RWPE2 (cell line): ENCODE measurements around the gene TPSD1.

Experiments
- ATAC-seq: fragments of 200-7000 bp; cut with Tn5 transposase; 3 replicates; pipeline ENCODE4 v1.9.1; 2021; ENCODE audit warnings: low read depth
- DNase-seq: peaks from one replicate; pipeline ENCODE4 v3.0.0-alpha.2; 2020; ENCODE audit warnings: low spot score
- H3K27ac ChIP-seq: fragments of 450-650 bp; 2 replicates; pipeline ENCODE4 v1.5.1; 2017; ENCODE audit warnings: mild to moderate bottlenecking; ENCODE audit not compliant: poor library complexity, severe bottlenecking
- H3K27me3 ChIP-seq: fragments of 250-450 bp; sonication (Bioruptor Pico); 2 replicates; pipeline ENCODE4 v1.5.1; 2021; ENCODE audit warnings: mild to moderate bottlenecking, moderate library complexity; ENCODE audit not compliant: insufficient read depth, poor library complexity, severe bottlenecking
- H3K36me3 ChIP-seq: fragments of 250-450 bp; sonication (Bioruptor Pico); 2 replicates; pipeline ENCODE4 v1.5.1; 2020; ENCODE audit warnings: low read depth, mild to moderate bottlenecking, moderate library complexity
- H3K4me1 ChIP-seq: fragments of 250-450 bp; sonication (Bioruptor Pico); 2 replicates; pipeline ENCODE4 v1.5.1; 2021; ENCODE audit warnings: mild to moderate bottlenecking, moderate library complexity; ENCODE audit not compliant: insufficient read depth, poor library complexity, severe bottlenecking
- H3K4me3 ChIP-seq: fragments of 250-450 bp; sonication (Bioruptor Pico); 2 replicates; pipeline ENCODE4 v1.5.1; 2021; ENCODE audit warnings: mild to moderate bottlenecking, moderate library complexity; ENCODE audit not compliant: severe bottlenecking
- H3K9me3 ChIP-seq: fragments of 250-450 bp; sonication (Bioruptor Pico); 2 replicates; pipeline ENCODE4 v1.5.1; 2021; ENCODE audit warnings: mild to moderate bottlenecking, moderate library complexity; ENCODE audit not compliant: severe bottlenecking
- TF ChIP-seq, protein P1 (sequence below): fragments of 450-650 bp; IDR thresholded peaks from one replicate; pipeline ENCODE4 v1.5.1; 2017; ENCODE audit warnings: mild to moderate bottlenecking, moderate library complexity; ENCODE audit not compliant: poor library complexity, severe bottlenecking

The TPSD1 gene

DNA sequence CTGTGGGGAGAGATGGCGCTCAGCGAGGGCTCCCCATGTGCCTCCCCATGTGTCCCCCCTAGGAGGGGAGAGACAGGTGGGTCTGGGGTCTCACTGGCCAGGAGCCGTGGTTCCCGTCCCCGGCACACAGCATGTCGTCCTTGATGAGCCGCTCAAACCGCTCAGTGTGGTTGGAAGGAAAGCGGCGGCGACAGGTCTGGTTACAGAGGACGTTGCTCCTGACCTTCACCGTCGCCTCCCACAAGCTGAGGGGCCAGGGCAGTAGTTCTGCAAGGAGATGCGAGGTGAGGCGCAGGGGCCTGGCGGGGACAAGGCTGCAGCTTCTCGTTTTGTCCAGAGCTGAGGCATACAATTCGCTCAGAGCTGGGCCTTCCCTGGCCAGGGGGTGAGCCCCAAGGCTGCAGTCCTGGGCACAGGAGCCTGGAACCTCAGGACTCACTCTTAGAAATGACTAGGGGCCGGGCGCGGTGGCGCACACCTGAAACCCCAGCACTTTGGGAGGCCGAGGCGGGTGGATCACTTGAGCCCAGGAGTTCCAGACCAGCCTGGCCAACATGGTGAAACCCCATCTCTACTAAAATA lies 30.7 kb downstream of the TPSD1 start:
- TF ChIP-seq, protein P1, sequence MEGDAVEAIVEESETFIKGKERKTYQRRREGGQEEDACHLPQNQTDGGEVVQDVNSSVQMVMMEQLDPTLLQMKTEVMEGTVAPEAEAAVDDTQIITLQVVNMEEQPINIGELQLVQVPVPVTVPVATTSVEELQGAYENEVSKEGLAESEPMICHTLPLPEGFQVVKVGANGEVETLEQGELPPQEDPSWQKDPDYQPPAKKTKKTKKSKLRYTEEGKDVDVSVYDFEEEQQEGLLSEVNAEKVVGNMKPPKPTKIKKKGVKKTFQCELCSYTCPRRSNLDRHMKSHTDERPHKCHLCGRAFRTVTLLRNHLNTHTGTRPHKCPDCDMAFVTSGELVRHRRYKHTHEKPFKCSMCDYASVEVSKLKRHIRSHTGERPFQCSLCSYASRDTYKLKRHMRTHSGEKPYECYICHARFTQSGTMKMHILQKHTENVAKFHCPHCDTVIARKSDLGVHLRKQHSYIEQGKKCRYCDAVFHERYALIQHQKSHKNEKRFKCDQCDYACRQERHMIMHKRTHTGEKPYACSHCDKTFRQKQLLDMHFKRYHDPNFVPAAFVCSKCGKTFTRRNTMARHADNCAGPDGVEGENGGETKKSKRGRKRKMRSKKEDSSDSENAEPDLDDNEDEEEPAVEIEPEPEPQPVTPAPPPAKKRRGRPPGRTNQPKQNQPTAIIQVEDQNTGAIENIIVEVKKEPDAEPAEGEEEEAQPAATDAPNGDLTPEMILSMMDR, result no peak
- no peaks in the 10 kb centered on the region for H3K9me3 ChIP-seq
- no peak overlapping the region for H3K27ac ChIP-seq
- no peaks in the 10 kb centered on the region for H3K36me3 ChIP-seq
- peaks cover 59% of the 10 kb centered on the region for H3K27me3 ChIP-seq
- H3K4me3 ChIP-seq, result no peak overlapping the region
- ATAC-seq (no peak), DNase-seq (peak; percentile 55)
- no peaks in the 10 kb centered on the region for H3K4me1 ChIP-seq

DNA sequence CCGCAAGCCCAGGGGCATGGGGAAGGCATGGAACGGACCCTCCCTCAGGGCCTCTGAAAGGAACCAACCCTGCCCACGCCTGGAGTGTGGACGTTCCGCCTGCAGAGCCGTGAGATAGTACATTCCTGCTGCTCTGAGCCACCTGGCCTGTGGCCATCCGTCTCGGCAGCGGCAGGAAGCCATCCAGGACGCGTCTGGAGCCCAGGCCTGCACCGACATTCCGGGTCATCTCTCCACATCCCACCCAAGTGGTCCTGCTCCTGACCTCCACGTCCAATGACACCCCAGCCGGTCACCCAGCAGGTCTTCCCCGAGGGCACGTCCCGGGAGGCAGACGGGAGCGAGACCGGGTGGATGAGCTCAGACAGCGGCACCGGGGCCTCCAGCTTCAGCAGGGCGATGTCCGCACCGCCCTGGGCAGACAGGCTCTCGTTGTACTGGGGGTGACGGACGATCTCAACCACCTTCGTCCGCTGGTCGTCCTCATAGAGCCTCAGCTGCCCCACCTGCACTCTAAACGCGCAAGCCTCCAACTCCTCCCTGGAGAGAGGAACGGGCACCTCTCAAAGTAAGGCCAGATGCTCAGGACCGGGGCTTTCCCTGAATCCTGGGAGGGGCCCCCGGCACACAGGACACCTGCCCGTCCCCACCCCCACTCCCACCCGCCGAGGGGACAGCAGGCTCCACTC lies 32.3 kb downstream of the TPSD1 start:
- H3K9me3 ChIP-seq, result no peaks in the 10 kb centered on the region
- TF ChIP-seq, protein P1, result no peak
- DNase-seq (peak; percentile 61), ATAC-seq (no peak; the same call in 2 of the 3 replicates)
- H3K4me3 ChIP-seq, result no peak overlapping the region
- no peaks in the 10 kb centered on the region for H3K4me1 ChIP-seq
- H3K27ac ChIP-seq, result no peak overlapping the region
- H3K36me3 ChIP-seq, result no peaks in the 10 kb centered on the region
- peaks cover 59% of the 10 kb centered on the region for H3K27me3 ChIP-seq

DNA sequence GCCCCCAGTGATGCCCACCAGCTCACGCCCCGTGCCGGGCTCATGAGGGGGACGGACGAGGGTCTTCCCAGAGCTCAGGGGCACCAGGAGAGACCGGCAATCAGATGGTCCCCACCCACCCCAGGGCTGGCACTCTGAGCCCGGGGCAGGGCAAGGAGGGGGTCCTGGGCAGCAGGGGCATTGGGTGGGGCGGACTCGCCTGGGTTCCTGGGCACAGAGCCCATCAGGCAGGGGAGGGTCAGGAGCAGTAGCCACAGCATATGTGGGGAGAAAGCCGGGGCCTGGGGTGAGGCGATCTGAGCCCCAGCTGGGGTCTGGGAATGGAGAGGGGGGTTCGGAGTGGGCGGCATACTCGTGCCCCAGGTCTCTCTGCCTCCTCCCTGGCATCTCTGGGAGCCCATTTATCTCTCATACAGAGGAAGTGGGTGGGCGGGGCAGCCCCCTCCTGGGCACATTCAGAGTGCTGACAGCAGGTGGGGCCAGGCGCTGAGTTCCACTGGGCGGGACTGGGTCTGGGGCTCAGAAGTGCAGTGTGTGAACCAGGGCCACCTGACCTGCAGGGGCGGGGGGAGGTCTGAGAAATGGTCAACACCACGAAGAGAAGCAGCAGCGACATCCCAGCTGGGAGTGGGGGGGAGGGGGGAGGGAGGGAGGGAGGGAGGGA lies 33.1 kb downstream of the TPSD1 start:
- TF ChIP-seq, protein P1, result no peak
- H3K4me3 ChIP-seq, result no peak overlapping the region
- no peak for ATAC-seq
- H3K27me3 ChIP-seq, result peaks cover 59% of the 10 kb centered on the region
- DNase-seq, result peak; percentile 47
- H3K9me3 ChIP-seq, result no peaks in the 10 kb centered on the region
- no peaks in the 10 kb centered on the region for H3K4me1 ChIP-seq
- H3K27ac ChIP-seq, result no peak overlapping the region
- no peaks in the 10 kb centered on the region for H3K36me3 ChIP-seq

DNA sequence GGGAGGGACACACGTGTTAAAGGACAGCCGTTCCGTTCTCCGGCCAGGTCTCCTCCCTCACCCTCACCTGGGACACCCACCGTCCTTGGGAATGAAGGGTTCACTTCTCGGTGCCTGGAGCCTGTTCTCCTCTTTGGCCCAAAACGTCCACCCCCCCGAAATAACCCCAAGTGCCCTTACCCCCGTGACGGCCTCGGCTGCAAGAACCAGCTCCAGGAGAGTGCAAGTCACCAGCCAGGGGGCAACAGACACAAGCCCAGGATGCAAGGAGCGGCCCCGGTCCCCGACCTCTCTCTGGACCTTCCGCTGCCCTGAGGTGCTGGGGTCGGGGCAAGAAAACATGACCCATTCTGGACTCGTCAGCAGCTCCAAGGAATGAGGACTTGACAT lies 33.6 kb downstream of the TPSD1 start:
- no peak overlapping the region for H3K4me3 ChIP-seq
- H3K27me3 ChIP-seq, result peaks cover 55% of the 10 kb centered on the region

More for the DNA sequence above, 33.6 kb downstream of the TPSD1 start:
- ATAC-seq, result no peak
- Histone ChIP-seq H3K27ac (no peak overlapping the region), H3K36me3 (no peaks in the 10 kb centered on the region), H3K9me3 (no peaks in the 10 kb centered on the region), H3K4me1 (no peaks in the 10 kb centered on the region)
- no peak for DNase-seq
- TF ChIP-seq, protein P1, result no peak
